ENCODE results near the gene KCND2.

KCND2 gene

GRCh38 chr7:120412139-120413050 is 139.4 kb downstream of the KCND2 start:
- DNase-seq = no peak

- DNase-seq = no peak
Observed at GRCh38 chr7:120413164-120413563, 140.2 kb downstream of the KCND2 start.

GRCh38 chr7:120417244-120417979 is 144.4 kb downstream of the KCND2 start:
- DNase-seq = no peak

- DNase-seq = no peak
Observed at GRCh38 chr7:120421151-120421651, 148.2 kb downstream of the KCND2 start.

- DNase-seq = no peak
Observed at GRCh38 chr7:120431016-120431415, 158.0 kb downstream of the KCND2 start.

- DNase-seq = no peak
Observed at GRCh38 chr7:120436487-120437060, 163.6 kb downstream of the KCND2 start.

- no peak for DNase-seq
Observed at GRCh38 chr7:120441850-120442249, 168.9 kb downstream of the KCND2 start.

GRCh38 chr7:120442838-120443237 is 169.9 kb downstream of the KCND2 start:
- DNase-seq = no peak

- DNase-seq = no peak
Observed at GRCh38 chr7:120444650-120445049, 171.7 kb downstream of the KCND2 start.

GRCh38 chr7:120445276-120445675 is 172.3 kb downstream of the KCND2 start:
- DNase-seq = no peak

- no peak for DNase-seq
Observed at GRCh38 chr7:120452665-120453064, 179.7 kb downstream of the KCND2 start.

- no peak for DNase-seq
Observed at GRCh38 chr7:120456699-120457098, 183.7 kb downstream of the KCND2 start.

- DNase-seq = no peak
Observed at GRCh38 chr7:120460949-120461348, 188.0 kb downstream of the KCND2 start.

- no peak for DNase-seq
Observed at GRCh38 chr7:120462991-120463390, 190.0 kb downstream of the KCND2 start.

GRCh38 chr7:120464104-120464503 is 191.1 kb downstream of the KCND2 start:
- DNase-seq = no peak

- DNase-seq = no peak
Observed at GRCh38 chr7:120467676-120468075, 194.7 kb downstream of the KCND2 start.

- no peak for DNase-seq
Observed at GRCh38 chr7:120468611-120469010, 195.6 kb downstream of the KCND2 start.

- no peak for DNase-seq
Observed at GRCh38 chr7:120472892-120473291, 199.9 kb downstream of the KCND2 start.

- no peak for DNase-seq
Observed at GRCh38 chr7:120473352-120473751, 200.4 kb downstream of the KCND2 start.

- DNase-seq = no peak
Observed at GRCh38 chr7:120475994-120476393, 203.0 kb downstream of the KCND2 start.

GRCh38 chr7:120480472-120480871 is 207.5 kb downstream of the KCND2 start:
- DNase-seq = no peak

GRCh38 chr7:120480930-120481329 is 208.0 kb downstream of the KCND2 start:
- no peak for DNase-seq

- no peak for DNase-seq
Observed at GRCh38 chr7:120486164-120486563, 213.2 kb downstream of the KCND2 start.

GRCh38 chr7:120502132-120502531 is 229.2 kb downstream of the KCND2 start:
- DNase-seq = no peak

Measured in stimulated activated naive CD4-positive, alpha-beta T cell (primary cell).